ENCODE measurements around the gene OCA2.

GRCh38 chr15:27902680-27903385 lies 196.3 kb downstream of the OCA2 start:
- no peak for TF ChIP-seq CTCF (IDR thresholded peaks at IDR 0.05)
- TF ChIP-seq POLR2AphosphoS5 (IDR thresholded peaks at IDR 0.05; ENCODE audit: low read depth, low read length): no peak
- no peak for TF ChIP-seq SIN3A (IDR thresholded peaks at IDR 0.05; ENCODE audit: borderline replicate concordance, insufficient read depth, low read depth, low read length)
- TF ChIP-seq REST (IDR thresholded peaks at IDR 0.05; ENCODE audit: insufficient read depth in 1 of 2, low read depth in 2 of 2, low read length in 1 of 2): no peak
- TF ChIP-seq TCF7L2 (IDR thresholded peaks at IDR 0.05; ENCODE audit: low read depth, low read length): no peak

All from Panc1 (cell line).